Measurements from ENCODE around the gene PDE9A. TPM values are rescaled to one million over a fixed set of nuclear protein-coding genes. Genes with fewer than 3 reads are reported as not detected.

The PDE9A gene
- total RNA-seq, 1 experiment from 2014 or later = 31.9 TPM

DNA sequence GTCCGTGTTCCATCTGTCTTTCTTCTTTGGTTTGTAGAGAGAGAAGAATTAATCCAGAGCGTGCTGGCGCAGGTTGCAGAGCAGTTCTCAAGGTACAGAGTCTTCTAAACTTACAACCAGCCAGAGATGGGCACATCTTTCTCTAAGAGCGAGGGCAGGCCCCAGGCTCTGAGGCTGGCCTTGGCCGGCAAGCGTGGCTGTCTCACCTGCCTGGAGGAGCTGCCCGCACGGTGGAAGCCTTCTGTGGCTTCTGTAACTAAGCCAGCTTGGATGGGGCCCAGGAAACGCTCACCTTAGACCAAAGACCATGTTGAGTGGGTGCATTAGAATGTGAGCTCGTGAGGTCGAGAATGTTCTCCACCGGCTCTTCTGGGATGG, 78.6 kb downstream of the PDE9A start:
- H3K27me3 Mint-ChIP-seq (ENCODE audit: low read depth) = no peaks in the 10 kb centered on the region
- H3K56ac ChIP-seq (ENCODE audit: insufficient read length, low read depth, low read length) = no peak overlapping the region
- no peak overlapping the region for H4K5ac ChIP-seq (ENCODE audit: insufficient read length, low read depth, low read length)

More for the DNA sequence above, 78.6 kb downstream of the PDE9A start:
- Histone ChIP-seq H2BK12ac (ENCODE audit: insufficient read length, low read depth, low read length) (no peak overlapping the region), H3K18ac (ENCODE audit: insufficient read length, low read depth, low read length) (no peak overlapping the region), H4K8ac (replicated peaks; ENCODE audit: insufficient read length, low read depth, low read length) (no peak overlapping the region), H3K4me1 (ENCODE audit: insufficient read depth, low read length) (peaks cover 4% of the 10 kb centered on the region; the same call in 1 of the 2 replicates), H3K4ac (ENCODE audit: low read depth, low read length) (no peak overlapping the region), H2AK5ac (ENCODE audit: insufficient read length, low read length) (no peak overlapping the region), H2BK120ac (ENCODE audit: low read depth, low read length, poor library complexity, severe bottlenecking) (no peak overlapping the region), H2BK20ac (ENCODE audit: low read depth, low read length, poor library complexity, severe bottlenecking) (no peak overlapping the region), H2BK5ac (ENCODE audit: insufficient read length, low read length) (no peak overlapping the region), H3K9ac (ENCODE audit: extremely low read depth, insufficient read length, low read length) (no peak overlapping the region), H3K23me2 (ENCODE audit: insufficient read length, low read depth, low read length, poor library complexity, severe bottlenecking) (no peaks in the 10 kb centered on the region), H2BK15ac (ENCODE audit: low read depth, low read length) (no peak overlapping the region), H3K27ac (ENCODE audit: insufficient read length, low read depth, low read length) (no peak overlapping the region), H3K79me2 (ENCODE audit: insufficient read depth, low read length) (no peaks in the 10 kb centered on the region), H3K14ac (ENCODE audit: insufficient read depth, low read length) (no peak overlapping the region), H4K20me1 (ENCODE audit: control insufficient read depth, insufficient read depth, insufficient read length) (no peaks in the 10 kb centered on the region), H3K4me2 (ENCODE audit: insufficient read depth, insufficient read length, low read length) (no peak overlapping the region), H2AFZ (ENCODE audit: low read length) (no peak overlapping the region), H3K23ac (ENCODE audit: insufficient read length, low read depth, low read length) (no peak overlapping the region), H3K79me1 (ENCODE audit: insufficient read depth, low read depth, low read length, poor library complexity, severe bottlenecking) (no peaks in the 10 kb centered on the region), H3K9me3 (ENCODE audit: control insufficient read depth, low read depth, low read length) (no peaks in the 10 kb centered on the region), H4K91ac (ENCODE audit: insufficient read length, low read depth, low read length) (no peak overlapping the region), H3K27me3 (ENCODE audit: insufficient read depth, low read length) (no peaks in the 10 kb centered on the region), H3T11ph (ENCODE audit: low read length) (no peak overlapping the region)
- Mint-ChIP-seq H3K27ac (peak overlapping the region in 1 of 3 experiments; percentile 68; a peak in 3 of 7 replicates), H3K4me3 (no peak overlapping the region), H3K4me1 (peaks cover 7 to 13% of the 10 kb centered on the region in 2 experiments), H3K9me3 (no peaks in the 10 kb centered on the region; a peak in 1 of 5 replicates), H3K36me3 (ENCODE audit: insufficient read depth in 1 of 3, low read depth in 3 of 3) (peaks cover 39 to 64% (median 52%) of the 10 kb centered on the region in 3 experiments)
- no CpG with 5 or more reads among the region's 12 CpGs for WGBS (ENCODE audit: extremely low coverage, insufficient read length, low lambda C conversion rate)
- TF ChIP-seq, protein P1, sequence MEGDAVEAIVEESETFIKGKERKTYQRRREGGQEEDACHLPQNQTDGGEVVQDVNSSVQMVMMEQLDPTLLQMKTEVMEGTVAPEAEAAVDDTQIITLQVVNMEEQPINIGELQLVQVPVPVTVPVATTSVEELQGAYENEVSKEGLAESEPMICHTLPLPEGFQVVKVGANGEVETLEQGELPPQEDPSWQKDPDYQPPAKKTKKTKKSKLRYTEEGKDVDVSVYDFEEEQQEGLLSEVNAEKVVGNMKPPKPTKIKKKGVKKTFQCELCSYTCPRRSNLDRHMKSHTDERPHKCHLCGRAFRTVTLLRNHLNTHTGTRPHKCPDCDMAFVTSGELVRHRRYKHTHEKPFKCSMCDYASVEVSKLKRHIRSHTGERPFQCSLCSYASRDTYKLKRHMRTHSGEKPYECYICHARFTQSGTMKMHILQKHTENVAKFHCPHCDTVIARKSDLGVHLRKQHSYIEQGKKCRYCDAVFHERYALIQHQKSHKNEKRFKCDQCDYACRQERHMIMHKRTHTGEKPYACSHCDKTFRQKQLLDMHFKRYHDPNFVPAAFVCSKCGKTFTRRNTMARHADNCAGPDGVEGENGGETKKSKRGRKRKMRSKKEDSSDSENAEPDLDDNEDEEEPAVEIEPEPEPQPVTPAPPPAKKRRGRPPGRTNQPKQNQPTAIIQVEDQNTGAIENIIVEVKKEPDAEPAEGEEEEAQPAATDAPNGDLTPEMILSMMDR (conservative IDR thresholded peaks at IDR 0.05) = no peak
- no peak for DNase-seq
